ENCODE results near the gene TRPM2.
A peak's percentile ranks its signal among the peaks of the same experiment; 100 is the strongest.

TRPM2 gene

GRCh38 chr21:44445145-44445812, 91.9 kb downstream of the TRPM2 start:
- no peak for DNase-seq (ENCODE audit: low read depth)

DNA sequence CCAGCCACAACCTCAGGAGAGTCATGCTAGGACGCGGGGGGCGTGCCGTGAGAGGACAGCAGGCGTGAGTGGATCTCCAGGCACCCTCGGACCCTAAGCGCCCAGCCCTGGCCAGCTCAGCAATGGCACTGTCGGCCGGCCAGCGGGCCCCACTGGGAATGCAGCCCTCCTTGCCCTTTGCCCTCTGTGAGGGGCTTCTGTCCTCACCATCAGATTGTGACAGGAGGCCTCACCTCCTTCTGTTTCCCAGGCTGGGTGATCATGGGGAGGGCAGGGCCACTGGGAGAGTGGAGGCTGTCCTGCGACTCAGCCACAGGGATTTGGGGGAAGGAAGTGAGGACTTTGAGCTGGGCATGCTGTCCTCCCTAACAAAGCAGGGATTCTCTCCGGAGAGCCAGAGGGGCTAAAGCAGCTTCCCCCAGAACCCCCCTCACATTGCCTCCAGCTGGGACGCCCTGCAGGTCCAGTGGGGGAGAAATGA, 95.3 kb downstream of the TRPM2 start:
- no peak for DNase-seq (ENCODE audit: low read depth)

GRCh38 chr21:44449473-44450363, 96.3 kb downstream of the TRPM2 start:
- DNase-seq (ENCODE audit: low read depth) = no peak

DNA sequence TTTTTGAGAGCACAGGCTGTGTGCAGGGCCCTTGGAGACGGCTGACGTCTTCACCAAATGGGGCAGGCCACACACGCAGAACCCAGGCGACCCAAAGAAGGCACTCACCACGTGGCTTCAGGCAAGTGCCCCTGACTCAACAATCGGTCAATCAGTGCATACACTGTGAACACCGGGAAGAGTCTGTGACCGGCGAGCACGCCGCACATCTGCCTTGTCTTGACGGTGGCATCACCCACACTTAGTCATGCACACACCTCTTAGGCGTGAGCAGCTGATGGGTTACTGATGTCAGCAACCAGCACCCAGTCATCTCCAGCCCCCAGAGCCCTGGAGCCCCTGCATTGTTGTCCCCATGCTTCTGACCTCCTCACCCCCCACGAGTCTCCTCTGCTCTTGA, 97.0 kb downstream of the TRPM2 start:
- no peak for DNase-seq (ENCODE audit: low read depth)

DNA sequence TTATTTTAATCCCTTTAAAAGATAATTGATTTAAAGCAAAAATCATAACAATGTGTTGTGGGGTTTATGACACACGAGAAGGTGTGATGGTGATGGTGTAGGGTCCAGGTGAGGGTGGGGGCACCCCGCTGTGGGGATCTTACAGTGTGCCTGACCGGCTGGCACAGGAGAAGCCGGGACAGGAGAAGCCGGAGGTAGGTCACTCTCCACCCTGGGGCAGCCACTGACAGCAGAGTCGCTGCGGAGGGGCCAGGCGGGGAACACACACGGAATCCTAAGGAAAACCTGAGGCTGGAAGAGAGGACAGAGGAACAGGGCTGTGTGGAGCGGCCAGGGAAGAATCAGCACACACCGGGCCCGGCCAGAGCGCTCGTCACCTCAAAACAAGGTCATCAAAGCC, 97.6 kb downstream of the TRPM2 start:
- DNase-seq (ENCODE audit: low read depth) = no peak

GRCh38 chr21:44453120-44453519, 99.7 kb downstream of the TRPM2 start:
- DNase-seq (ENCODE audit: low read depth) = no peak

DNA sequence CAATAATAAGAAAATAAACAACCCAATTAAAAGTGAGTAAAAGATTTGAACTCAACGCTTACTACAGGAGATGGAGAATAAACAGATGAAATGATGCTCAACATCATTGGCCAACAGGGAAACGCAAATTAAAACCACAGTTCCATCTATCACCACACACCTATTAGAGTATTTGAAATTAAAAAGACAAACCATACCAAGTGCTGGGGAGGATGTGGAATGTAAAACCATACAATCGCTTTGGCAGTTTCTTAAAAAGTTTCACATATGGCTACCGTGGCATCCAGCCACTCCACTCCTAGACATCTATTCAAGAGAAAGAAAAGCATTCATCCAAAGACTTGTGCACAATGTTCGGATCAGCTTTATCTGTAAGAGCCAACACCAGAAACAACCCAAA, 100.6 kb downstream of the TRPM2 start:
- no peak for DNase-seq (ENCODE audit: low read depth)

DNA sequence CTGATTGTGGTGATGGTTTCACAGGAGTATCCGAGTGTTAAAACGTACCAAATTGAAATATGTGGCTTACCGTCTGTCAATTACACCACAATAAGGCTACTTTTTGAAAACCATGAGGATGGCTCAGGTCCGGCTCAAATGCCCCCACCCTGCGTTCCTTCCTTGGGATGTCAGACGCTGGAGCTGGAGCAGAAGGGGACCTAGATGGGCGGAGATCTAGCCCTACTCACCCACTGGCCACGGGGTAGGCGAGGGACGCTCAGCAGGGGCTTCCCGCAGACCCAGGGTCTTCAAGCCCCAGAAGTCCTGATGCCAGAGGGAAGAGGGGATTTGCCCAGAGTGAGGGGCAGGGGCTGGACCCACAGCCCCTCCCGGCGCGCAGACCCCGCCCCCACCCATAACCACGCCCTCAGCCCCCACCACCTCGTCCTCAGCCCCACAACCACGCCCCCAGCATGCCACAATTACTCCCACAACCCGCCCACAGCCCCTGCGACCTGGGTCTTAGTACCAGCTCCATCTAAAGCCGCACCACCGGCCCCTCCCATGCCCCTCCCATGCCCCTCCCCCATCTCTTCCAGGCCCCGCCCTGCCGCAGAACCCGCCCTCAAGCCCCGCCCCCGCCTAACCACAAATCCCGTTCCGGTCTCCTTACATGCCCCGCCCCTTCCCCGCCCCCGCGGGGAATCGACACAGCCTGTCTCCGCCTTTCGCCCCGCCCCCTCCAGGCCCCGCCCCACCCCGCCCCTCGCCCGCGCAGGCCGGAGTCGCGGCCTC, 101.5 kb downstream of the TRPM2 start, which contains the start of gene LRRC3:
Gene LRRC3 (plus strand): TSS at position 764 of the 777 bp plus-strand sequence. CDS start 1,135 bp downstream, outside the sequence.
- peak; percentile 59 for DNase-seq (ENCODE audit: low read depth)

DNA sequence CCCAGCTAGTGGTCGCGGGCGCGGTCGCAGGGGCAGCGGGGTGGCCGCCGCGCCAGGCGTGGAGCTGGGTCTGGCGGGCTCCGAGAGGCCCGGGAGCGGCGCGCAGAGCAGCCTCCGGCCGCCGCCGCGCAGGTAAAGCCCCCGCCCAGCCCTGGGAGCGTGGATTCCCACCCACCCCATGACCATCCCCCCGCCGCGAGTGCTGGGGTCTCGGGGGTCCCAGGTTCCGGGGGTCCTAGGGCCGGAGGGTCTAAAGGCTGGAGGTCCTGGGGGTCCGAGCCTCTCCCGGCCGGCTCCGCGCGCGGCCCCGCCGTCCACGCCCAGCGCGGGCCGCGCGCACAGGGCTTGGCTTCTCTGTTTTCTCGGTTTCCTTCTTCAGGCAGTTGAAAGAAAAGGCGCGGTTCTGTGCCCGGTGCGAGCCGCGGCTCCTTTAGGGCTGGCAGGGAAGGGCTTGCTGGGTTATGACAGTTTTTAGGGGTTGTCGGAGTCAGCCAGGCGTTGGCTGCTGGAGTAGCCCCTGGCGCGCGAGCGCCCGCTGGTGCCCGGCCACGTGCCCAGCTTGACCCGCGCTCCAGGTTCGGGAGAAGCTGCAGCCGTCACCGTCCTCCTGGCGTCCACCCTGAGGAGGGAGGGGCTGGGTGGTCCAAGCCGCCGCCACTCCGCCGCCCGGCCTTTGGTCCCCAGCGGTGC, 102.2 kb downstream of the TRPM2 start:
- DNase-seq (ENCODE audit: low read depth) = no peak

GRCh38 chr21:44456214-44456914, 102.9 kb downstream of the TRPM2 start:
- DNase-seq (ENCODE audit: low read depth) = no peak

- no peak for DNase-seq (ENCODE audit: low read depth)
Observed at GRCh38 chr21:44456915-44457736, 103.7 kb downstream of the TRPM2 start.

DNA sequence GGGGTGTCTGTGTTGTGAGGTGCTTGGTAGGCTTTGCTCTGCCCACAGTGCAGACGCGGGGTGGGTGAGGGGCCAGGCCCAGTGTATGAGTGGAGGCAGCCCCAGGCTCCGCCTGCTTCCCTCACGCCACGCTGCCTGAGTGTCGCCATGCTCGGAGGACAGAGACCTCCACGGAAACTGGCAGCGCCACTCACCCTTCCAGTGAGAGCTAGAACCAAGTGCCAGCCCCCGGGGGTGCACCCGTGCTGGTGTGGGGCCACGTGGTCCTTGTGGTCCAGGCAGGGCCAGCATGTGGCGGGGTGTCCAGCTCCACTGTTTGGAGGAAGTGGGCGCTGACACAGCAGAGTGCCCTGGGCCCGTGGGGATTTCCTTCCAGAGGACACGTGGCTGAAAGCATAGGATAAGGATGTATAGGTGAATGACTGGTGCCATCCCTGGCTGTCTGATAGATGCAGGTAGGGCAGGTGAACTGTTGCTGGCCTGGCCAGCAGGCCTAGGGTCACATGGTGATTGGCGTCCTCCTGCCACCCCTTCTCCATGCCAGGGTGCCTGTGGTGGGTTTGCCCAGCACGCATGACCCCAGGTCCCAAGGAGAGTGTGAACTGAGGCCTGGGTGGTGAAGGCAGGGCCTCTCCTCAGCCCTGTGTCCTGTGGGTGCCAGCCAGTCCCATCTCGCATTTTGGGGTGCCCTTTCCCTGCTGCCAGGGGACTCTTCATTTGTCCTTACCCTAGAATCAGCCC, 105.7 kb downstream of the TRPM2 start:
- DNase-seq (ENCODE audit: low read depth) = no peak

DNA sequence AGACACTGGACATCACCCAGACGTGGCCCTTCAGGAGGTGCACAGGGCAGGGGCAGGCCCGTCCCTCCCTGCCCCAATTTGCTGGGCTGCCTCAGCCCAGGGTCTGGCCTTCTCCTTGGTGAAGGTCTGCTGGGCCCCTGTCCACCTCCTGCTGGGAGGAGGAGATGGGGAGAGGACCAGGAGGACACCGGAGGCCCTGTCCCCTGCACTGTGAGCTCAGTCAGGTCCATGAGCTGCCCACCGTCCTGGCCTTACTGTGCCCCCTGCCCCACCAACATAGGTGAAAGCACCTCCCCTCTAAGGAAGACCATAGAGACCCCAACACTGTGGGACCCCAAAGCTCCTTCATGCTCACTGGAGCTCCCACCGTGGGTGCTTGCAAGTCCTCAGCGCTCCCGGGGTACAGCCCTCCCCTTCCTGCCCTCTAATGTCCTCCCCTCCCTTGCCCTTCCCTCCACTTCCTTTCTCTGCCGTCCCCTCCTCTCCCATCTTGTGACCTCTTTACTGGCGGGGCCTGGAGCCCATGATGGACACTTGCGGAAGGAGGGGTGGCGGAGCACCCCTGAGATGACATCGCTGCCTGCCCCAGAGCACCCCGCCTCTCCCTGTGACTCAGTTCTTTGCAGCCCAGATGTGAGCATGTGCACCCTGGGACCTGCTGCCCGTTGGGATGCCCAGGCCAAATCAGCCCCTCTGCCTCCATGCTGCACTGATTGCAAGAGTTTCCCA, 106.5 kb downstream of the TRPM2 start:
- DNase-seq (ENCODE audit: low read depth) = no peak

GRCh38 chr21:44460441-44460755, 107.0 kb downstream of the TRPM2 start:
- DNase-seq (ENCODE audit: low read depth) = no peak

- DNase-seq (ENCODE audit: low read depth) = no peak
Observed at GRCh38 chr21:44461005-44461404, 107.6 kb downstream of the TRPM2 start.

- DNase-seq (ENCODE audit: low read depth) = no peak
Observed at GRCh38 chr21:44461464-44462001, 108.1 kb downstream of the TRPM2 start.

GRCh38 chr21:44462086-44462833, 108.8 kb downstream of the TRPM2 start:
- no peak for DNase-seq (ENCODE audit: low read depth)

DNA sequence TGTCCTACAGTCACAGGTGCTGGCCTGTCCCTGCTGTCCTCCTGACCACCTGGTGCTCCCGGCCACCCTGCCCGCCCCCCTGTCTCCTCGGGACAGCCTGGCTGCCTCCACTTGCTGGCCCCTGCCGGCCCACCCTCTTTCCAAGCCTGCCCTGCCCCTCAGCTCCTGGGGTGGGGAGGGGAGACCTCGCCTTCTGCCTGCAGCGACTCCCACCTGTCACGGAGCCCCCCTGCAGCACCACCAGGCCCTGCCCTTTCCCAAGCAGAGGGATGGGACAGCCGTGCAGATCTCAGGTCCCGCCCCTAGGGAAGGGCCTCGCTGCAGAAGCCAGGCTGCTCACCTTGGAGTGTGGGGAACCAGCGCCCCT, 109.4 kb downstream of the TRPM2 start:
- no peak for DNase-seq (ENCODE audit: low read depth)
